Metanephros (tissue), 1 donor: Measurements from ENCODE around the gene TMEM50B. TPM values are rescaled to one million over a fixed set of nuclear protein-coding genes. Genes with fewer than 3 reads are reported as not detected.

ENCODE experiments used
- total RNA-seq: library from RNA; depleted of rRNA; stranded (reverse); fragments of >200 nt; gene quantifications from one replicate; pipeline ENCODE4 v1.2.3, GENCODE V29; 2014

The TMEM50B gene
- total RNA-seq = 50.4 TPM

DNA sequence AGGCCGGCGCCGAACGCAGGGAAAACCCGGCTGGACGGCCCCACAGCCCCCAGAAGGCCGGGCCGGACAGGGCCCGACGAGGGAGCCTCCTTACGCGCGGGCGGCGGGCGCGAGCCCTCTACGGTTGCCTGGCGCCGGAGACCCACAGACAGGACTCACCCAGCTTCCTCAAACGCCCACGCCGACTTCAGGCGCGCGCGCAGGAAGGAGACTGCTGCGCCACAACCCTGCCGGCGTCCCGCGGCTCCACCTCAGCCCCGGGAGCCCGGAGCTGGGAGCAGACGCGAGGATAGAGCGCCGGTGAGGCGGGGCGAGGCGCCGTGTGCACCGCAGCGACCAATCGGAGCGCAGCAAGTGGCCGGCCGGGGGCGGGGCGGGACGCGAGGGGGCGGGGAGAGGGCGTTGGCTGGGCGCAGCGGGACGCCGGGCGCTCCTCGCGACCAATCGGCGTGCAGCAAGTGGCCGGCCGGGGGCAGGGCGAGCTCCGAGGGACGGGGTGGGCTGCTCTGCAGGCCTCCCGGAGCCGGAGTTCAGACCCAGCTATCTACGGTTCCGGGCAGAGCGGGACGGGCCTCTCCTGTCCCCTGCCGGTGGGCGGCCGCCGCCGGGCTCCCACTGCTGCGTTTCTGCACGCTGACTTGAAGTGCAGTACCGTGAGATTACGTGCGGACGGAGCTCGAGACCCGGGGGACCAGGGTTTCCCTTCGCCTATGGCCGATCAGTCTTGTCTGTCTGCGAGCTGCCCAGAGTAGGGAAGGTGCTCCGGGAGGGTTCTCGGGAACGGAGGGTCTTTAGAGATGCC is at the start of gene TMEM50B:
Gene TMEM50B, minus strand, starts transcription at position 296 of the 802 bp plus-strand sequence. CDS start 11,089 bp downstream, outside the sequence.

DNA sequence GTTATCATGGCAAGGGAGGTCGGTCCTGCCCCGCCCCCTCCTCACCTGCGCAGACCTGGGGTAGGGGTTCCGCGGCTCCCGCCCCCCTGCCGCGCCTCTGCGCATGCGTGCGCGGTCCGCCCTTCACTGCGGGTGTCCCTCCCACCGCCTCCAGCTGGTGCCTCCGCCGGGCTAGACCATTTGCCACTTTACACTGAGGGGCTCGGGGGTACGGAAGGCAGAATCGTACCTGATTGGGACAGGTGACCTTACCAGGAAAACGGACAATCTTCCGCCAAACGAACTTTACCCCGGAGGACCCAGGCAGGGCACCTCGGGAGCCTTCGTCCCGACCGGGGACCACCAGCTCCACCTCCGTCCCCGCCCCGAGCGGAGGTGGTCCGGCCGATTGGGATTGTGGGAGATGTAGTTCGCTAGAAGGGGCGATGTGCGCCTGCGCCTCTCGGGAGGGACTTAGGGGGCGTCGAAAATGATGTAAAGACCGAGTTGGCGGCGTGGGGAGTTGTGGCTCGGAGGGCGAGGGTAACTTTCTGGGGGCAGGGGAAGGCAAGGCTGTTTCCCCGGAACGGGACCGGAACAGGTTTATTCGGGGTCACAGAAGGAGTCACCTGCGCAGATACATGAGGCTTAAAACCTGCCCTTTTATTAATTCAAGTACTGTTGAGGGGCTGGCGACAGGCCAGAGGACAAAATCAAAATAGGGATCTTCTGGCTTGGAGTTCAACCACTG is 11.8 kb upstream of the TMEM50B start, which contains the start of gene DNAJC28:
Gene DNAJC28, minus strand, starts transcription at position 344 of the 730 bp plus-strand sequence. CDS start 2,323 bp downstream, outside the sequence.

DNA sequence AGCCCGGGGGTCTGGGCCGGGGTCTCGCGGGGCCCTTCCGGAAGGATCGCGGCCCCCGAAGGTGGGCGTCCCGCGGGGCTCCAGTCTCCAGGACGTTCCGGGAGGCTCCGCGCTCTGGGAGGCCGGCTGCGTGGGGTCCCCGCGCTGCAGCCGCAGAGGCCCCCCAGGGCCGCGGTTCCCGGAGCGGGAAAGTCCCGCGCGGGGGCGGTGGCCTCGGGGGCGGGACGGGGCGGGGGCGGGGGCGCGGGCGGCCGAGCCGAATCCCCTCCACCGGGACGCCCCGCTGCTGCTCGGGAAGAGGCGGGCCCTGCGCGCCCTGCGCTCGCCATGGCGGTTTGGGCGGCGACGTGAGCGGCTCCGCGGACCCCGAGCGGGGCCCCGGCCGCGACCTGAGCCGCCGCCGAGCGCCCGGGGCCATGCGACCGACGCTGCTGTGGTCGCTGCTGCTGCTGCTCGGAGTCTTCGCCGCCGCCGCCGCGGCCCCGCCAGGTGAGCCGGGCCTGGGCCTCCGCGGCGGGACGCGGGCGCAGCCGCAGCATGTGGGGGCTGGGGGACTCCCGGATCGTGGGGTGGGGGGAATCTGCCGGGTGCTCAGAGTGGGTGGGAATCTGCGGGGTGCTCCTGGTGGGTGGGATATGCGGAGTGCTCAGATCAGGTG is 76.5 kb downstream of the TMEM50B start, which contains the start of gene IFNGR2:
Gene IFNGR2, plus strand, starts transcription at position 286 of the 658 bp plus-strand sequence. Its CDS starts 131 bp downstream, at position 417.

Other genes with a start within 250 kb of the TMEM50B start
- gene IL10RB, start 213.6 kb downstream of the TMEM50B start, total RNA-seq = 22.9 TPM
- 29.8 TPM for gene IFNAR1, start 155.0 kb downstream of the TMEM50B start, total RNA-seq
- 58.6 TPM for gene IFNGR2, start 76.6 kb downstream of the TMEM50B start, total RNA-seq
- 2.2 TPM for gene DNAJC28, start 11.7 kb upstream of the TMEM50B start, total RNA-seq
- 57.3 TPM for gene GART, start 62.1 kb upstream of the TMEM50B start, total RNA-seq
- gene SON, start 63.1 kb upstream of the TMEM50B start, total RNA-seq = 240 TPM
- 14.0 TPM for gene DONSON, start 108.7 kb upstream of the TMEM50B start, total RNA-seq
- gene CRYZL1, start 161.8 kb upstream of the TMEM50B start, total RNA-seq = 41.6 TPM
- gene ITSN1, start 162.5 kb upstream of the TMEM50B start, total RNA-seq = 55.4 TPM